T-helper 17 cell (primary cell): Measurements from ENCODE around the gene ADAMTS12. TPM values are rescaled to one million over a fixed set of nuclear protein-coding genes. Genes with fewer than 3 reads are reported as not detected.

Source experiments
- ATAC-seq: fragments of 150-1000 bp; cut with Tn5 transposase; 2 replicates; pipeline ENCODE4 v1.10.0; 2021; ENCODE audit warnings: mild to moderate bottlenecking, moderate library complexity
- DNase-seq, 3 donors: peaks; one replicate each; pipeline versions ENCODE4 v3.0.0 to v3.0.0-alpha.2; 2020 to 2021
- H3K9me3 ChIP-seq: one replicate; pipeline ENCODE4 v1.7.0; 2013; ENCODE audit warnings: low read length, mild to moderate bottlenecking; ENCODE audit not compliant: control insufficient read depth, poor library complexity, severe bottlenecking
- H3K27ac Mint-ChIP-seq: one replicate; pipeline ENCODE4 v1.8.0; 2022; ENCODE audit warnings: mild to moderate bottlenecking, moderate library complexity, mixed read lengths
- H3K27me3 Mint-ChIP-seq: one replicate; pipeline ENCODE4 v1.8.0; 2022; ENCODE audit warnings: mixed read lengths
- H3K36me3 Mint-ChIP-seq: one replicate; pipeline ENCODE4 v1.8.0; 2022; ENCODE audit warnings: low read depth, mixed read lengths
- H3K4me1 Mint-ChIP-seq: one replicate; pipeline ENCODE4 v1.8.0; 2022; ENCODE audit warnings: mild to moderate bottlenecking, mixed read lengths
- H3K4me3 Mint-ChIP-seq: one replicate; pipeline ENCODE4 v1.8.0; 2022; ENCODE audit warnings: mild to moderate bottlenecking, moderate library complexity, mixed read lengths
- total RNA-seq, 4 donors: library from RNA in 2 of 4; stranded (reverse) in 2 of 4; gene quantifications; one replicate each; pipeline ENCODE4 v1.2.3 and lab custom pipeline; 2022 to 2026

The ADAMTS12 gene
- total RNA-seq, 2 donors from 2014 or later: not detected

- no peaks in the 10 kb centered on the region for H3K9me3 ChIP-seq
- ATAC-seq (no peak), DNase-seq (no peak)
- H3K36me3 Mint-ChIP-seq: no peaks in the 10 kb centered on the region
- no peaks in the 10 kb centered on the region for H3K4me1 Mint-ChIP-seq
- no peak overlapping the region for H3K27ac Mint-ChIP-seq
- H3K27me3 Mint-ChIP-seq: no peaks in the 10 kb centered on the region
- H3K4me3 Mint-ChIP-seq: no peak overlapping the region
Measured at GRCh38 chr5:33501260-33501659, 390.5 kb downstream of the ADAMTS12 start.

DNA sequence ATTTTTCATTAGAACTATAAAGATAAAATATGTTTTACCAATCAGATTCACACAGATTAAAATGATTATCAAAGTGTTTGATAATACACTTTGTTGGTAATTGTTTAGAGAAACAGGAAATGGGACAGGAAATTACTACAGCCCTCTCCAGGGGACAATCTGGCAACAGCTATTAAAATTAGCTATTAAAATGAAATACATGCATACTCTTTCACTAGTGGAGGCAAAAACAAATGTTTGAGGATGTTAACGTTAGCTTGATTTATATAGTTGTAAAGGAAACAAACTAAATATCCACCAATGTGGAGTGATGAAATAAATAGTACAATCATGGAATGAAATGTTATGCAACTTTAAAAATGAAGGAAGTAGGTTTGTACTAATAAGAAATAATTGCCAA is 397.3 kb downstream of the ADAMTS12 start:
- ATAC-seq (no peak), DNase-seq (no peak)
- H3K27ac Mint-ChIP-seq: no peak overlapping the region
- H3K4me3 Mint-ChIP-seq: no peak overlapping the region
- no peaks in the 10 kb centered on the region for H3K9me3 ChIP-seq
- H3K27me3 Mint-ChIP-seq: no peaks in the 10 kb centered on the region
- H3K4me1 Mint-ChIP-seq: no peaks in the 10 kb centered on the region
- H3K36me3 Mint-ChIP-seq: no peaks in the 10 kb centered on the region

- no peaks in the 10 kb centered on the region for H3K9me3 ChIP-seq
- no peak overlapping the region for H3K4me3 Mint-ChIP-seq
- H3K4me1 Mint-ChIP-seq: no peaks in the 10 kb centered on the region
- DNase-seq (no peak), ATAC-seq (no peak)
- no peaks in the 10 kb centered on the region for H3K27me3 Mint-ChIP-seq
- no peak overlapping the region for H3K27ac Mint-ChIP-seq
- no peaks in the 10 kb centered on the region for H3K36me3 Mint-ChIP-seq
Measured at GRCh38 chr5:33491941-33492340, 399.8 kb downstream of the ADAMTS12 start.

GRCh38 chr5:33490071-33490665 is 401.6 kb downstream of the ADAMTS12 start:
- Mint-ChIP-seq H3K27me3 (no peaks in the 10 kb centered on the region), H3K36me3 (no peaks in the 10 kb centered on the region), H3K27ac (no peak overlapping the region), H3K4me1 (no peaks in the 10 kb centered on the region), H3K4me3 (no peak overlapping the region)
- no peak for ATAC-seq
- DNase-seq: no peak
- no peaks in the 10 kb centered on the region for H3K9me3 ChIP-seq

DNA sequence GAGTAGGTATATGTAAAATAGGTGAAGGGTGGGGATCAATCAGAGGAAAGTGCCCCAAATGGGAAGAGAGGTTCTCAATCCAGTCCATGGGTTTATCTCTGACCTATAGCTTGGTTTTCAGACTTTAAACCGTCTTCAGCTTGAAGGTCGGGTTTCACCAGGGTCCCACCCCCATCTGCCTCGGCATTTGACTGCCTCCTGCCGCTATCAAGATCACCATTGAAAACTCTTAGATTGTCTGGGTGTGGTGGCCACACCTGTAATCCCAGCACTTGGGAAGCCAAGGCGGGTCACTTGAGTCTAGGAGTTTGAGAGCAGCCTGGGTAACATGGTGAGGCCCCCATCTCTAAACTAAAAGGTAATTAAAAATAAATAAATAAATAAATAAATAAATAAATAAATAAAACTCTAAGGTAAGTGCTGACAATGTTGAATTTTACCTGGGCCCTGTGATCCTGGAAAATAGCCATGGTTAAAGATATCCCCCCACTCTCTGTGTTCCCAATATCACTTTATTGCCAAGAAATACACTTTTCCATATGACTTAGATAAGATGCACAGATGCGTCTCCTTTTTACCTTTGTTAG is 402.2 kb downstream of the ADAMTS12 start:
- no peak for DNase-seq
- Mint-ChIP-seq H3K36me3 (no peaks in the 10 kb centered on the region), H3K4me3 (no peak overlapping the region), H3K4me1 (no peaks in the 10 kb centered on the region), H3K27me3 (no peaks in the 10 kb centered on the region), H3K27ac (no peak overlapping the region)
- H3K9me3 ChIP-seq: no peaks in the 10 kb centered on the region
- no peak for ATAC-seq

DNA sequence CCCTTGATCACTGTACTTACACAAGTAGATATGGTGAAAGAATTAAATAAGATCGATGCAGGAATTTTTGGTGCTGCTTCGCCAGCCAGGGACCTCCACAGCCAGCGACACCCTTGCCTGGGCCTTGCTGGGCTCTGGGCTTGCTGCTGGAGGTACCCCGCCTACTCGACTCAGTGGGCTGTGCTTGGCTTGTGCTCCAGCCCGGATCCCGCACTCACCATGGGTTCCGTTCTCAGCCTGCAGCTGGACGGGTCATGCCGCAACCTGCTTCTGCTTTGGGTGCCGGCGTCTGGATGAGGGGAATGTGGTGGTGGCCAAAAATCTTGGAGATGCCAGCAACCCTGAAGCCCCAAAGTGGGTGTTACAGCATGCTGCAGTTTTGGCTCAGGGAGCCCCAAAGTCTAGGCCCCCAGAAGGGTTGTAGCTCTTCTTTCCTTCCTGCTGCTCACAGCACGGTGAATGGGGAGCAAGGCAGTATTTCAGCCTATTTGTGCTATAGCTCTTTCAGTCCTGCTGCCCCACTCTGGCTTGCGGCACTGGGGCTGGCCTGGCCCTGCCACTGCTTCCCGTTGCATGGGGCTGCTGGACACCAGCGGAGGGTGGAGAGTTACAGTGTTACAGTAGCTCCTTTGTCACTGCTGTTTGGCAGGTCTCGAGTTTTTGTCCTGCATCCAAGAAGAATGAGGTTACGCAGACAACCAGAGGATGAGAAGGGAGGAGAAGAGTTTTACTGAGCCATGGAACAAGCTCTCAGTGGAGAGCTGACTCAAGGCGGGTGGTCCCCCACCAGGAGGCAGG is 403.0 kb downstream of the ADAMTS12 start:
- ATAC-seq (no peak), DNase-seq (no peak)
- H3K4me3 Mint-ChIP-seq: no peak overlapping the region
- H3K27ac Mint-ChIP-seq: no peak overlapping the region
- H3K36me3 Mint-ChIP-seq: no peaks in the 10 kb centered on the region
- H3K9me3 ChIP-seq: no peaks in the 10 kb centered on the region
- H3K4me1 Mint-ChIP-seq: no peaks in the 10 kb centered on the region
- no peaks in the 10 kb centered on the region for H3K27me3 Mint-ChIP-seq

DNA sequence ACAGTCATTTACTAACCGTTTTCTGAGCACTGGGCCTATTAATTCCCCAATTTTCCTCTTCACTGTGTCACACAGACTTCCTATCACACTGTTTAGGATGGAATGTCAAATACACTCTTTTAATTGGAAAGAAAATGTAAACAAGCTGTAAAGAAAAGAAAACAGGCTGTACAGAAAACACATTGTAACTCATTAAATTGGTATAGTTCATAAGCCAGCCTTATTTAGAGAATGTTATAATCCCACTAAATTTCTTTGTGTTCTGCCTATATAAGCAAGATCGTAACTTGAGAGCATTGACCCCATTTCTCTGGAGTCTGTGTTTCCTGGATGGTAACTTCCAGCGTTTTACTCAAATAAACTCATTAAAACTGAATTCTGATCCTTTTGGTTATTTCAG is 404.6 kb downstream of the ADAMTS12 start:
- H3K9me3 ChIP-seq: no peaks in the 10 kb centered on the region
- H3K4me1 Mint-ChIP-seq: no peaks in the 10 kb centered on the region
- DNase-seq (no peak), ATAC-seq (no peak)
- H3K4me3 Mint-ChIP-seq: no peak overlapping the region
- no peaks in the 10 kb centered on the region for H3K27me3 Mint-ChIP-seq
- no peak overlapping the region for H3K27ac Mint-ChIP-seq
- no peaks in the 10 kb centered on the region for H3K36me3 Mint-ChIP-seq

DNA sequence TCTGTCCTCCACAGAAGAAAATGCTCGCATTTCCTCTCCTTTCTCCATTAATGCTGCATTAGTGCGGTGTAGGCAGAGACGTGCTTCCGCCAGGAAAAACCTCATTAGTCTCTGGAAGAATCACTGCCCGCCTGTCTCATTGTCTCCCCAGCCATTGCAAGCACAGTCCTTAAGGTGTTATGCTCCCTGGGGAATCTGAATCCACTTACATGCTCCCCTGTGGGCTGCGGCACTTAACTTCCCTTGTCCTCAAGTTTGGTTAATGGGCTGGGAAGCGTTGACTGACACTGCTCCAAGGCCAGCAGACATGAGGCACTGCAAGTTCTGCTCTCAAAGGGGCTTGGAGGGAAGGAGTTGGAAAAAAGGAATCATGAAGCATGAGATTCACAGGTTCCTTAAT is 409.5 kb downstream of the ADAMTS12 start:
- H3K9me3 ChIP-seq: no peaks in the 10 kb centered on the region
- ATAC-seq (no peak), DNase-seq (no peak)
- no peaks in the 10 kb centered on the region for H3K27me3 Mint-ChIP-seq
- no peak overlapping the region for H3K4me3 Mint-ChIP-seq
- no peaks in the 10 kb centered on the region for H3K4me1 Mint-ChIP-seq
- H3K36me3 Mint-ChIP-seq: peaks cover 2% of the 10 kb centered on the region
- no peak overlapping the region for H3K27ac Mint-ChIP-seq

DNA sequence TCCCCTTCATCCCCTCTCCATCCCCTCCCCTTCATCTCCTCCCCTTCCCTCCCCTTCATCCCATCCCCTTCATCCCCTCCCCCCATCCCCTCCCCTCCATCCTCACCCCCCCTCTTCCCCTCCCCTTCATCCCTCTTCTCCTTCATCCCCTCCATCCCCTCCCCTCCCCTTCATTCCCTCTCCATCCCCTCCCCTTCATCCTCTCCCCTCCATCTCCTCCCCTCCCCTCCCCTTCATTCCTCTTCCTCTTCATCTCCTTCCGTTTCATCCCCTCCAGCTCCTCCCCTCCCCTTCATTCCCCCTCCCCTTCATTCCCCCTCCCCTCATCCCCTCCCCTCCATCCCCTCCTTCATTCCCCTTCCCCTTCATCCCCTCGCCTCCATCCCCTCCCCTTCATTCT is 410.9 kb downstream of the ADAMTS12 start:
- no peak for ATAC-seq
- no peaks in the 10 kb centered on the region for H3K9me3 ChIP-seq
- DNase-seq: no peak

GRCh38 chr5:33479311-33479710 is 412.5 kb downstream of the ADAMTS12 start:
- DNase-seq (no peak), ATAC-seq (no peak)
- Mint-ChIP-seq H3K27ac (no peak overlapping the region), H3K4me3 (no peak overlapping the region), H3K4me1 (no peaks in the 10 kb centered on the region), H3K36me3 (peaks cover 9% of the 10 kb centered on the region), H3K27me3 (no peaks in the 10 kb centered on the region)
- no peaks in the 10 kb centered on the region for H3K9me3 ChIP-seq

More for the DNA sequence above, 410.9 kb downstream of the ADAMTS12 start:
- H3K27me3 Mint-ChIP-seq: no peaks in the 10 kb centered on the region
- H3K4me3 Mint-ChIP-seq: no peak overlapping the region
- H3K36me3 Mint-ChIP-seq: peaks cover 2% of the 10 kb centered on the region
- no peaks in the 10 kb centered on the region for H3K4me1 Mint-ChIP-seq
- H3K27ac Mint-ChIP-seq: no peak overlapping the region

GRCh38 chr5:33477816-33478215 is 414.0 kb downstream of the ADAMTS12 start:
- Mint-ChIP-seq H3K4me3 (no peak overlapping the region), H3K36me3 (peaks cover 15% of the 10 kb centered on the region), H3K27ac (no peak overlapping the region), H3K27me3 (no peaks in the 10 kb centered on the region), H3K4me1 (no peaks in the 10 kb centered on the region)
- ATAC-seq: no peak
- no peak for DNase-seq
- H3K9me3 ChIP-seq: no peaks in the 10 kb centered on the region

- no peak for ATAC-seq
- Mint-ChIP-seq H3K27me3 (no peaks in the 10 kb centered on the region), H3K36me3 (peaks cover 15% of the 10 kb centered on the region), H3K27ac (no peak overlapping the region), H3K4me1 (no peaks in the 10 kb centered on the region), H3K4me3 (no peak overlapping the region)
- no peak for DNase-seq
- H3K9me3 ChIP-seq: no peaks in the 10 kb centered on the region
Measured at GRCh38 chr5:33476992-33477391, 414.8 kb downstream of the ADAMTS12 start.

GRCh38 chr5:33475706-33476105 is 416.1 kb downstream of the ADAMTS12 start:
- Mint-ChIP-seq H3K27me3 (no peaks in the 10 kb centered on the region), H3K36me3 (peaks cover 15% of the 10 kb centered on the region), H3K4me1 (no peaks in the 10 kb centered on the region), H3K4me3 (no peak overlapping the region), H3K27ac (no peak overlapping the region)
- H3K9me3 ChIP-seq: no peaks in the 10 kb centered on the region
- no peak for ATAC-seq
- DNase-seq: no peak
